Peyer's patch (tissue), 4 donors: ENCODE measurements around the gene UGT1A6. TPM values are rescaled to one million over a fixed set of nuclear protein-coding genes. Genes with fewer than 3 reads are reported as not detected.

Experiments used
- DNase-seq, 3 donors: peaks; one replicate each; pipeline ENCODE4 v3.0.0-alpha.2; 2017 to 2019
- H3K27ac ChIP-seq, 4 donors: fragments of 200-600 bp; sonication (generic); one replicate each; pipeline ENCODE4 v1.5.1; 2016 to 2019
- H3K27me3 ChIP-seq, 2 donors: fragments of 200-600 bp; sonication (generic); one replicate each; pipeline ENCODE4 v1.5.1; 2019
- H3K36me3 ChIP-seq, 3 donors: fragments of 200-600 bp; sonication (generic); one replicate each; pipeline ENCODE4 v1.5.1; 2016 to 2019
- H3K4me1 ChIP-seq, 4 donors: fragments of 200-600 bp; sonication (generic); one replicate each; pipeline ENCODE4 v1.5.1; 2016 to 2019
- H3K4me3 ChIP-seq, 4 donors: fragments of 200-600 bp; sonication (generic); 1 replicate in 3 of 4; 2 replicates in 1 of 4; pipeline ENCODE4 v1.5.1; 2016 to 2019; ENCODE audit warnings: mild to moderate bottlenecking in 1 of 4
- H3K9me3 ChIP-seq, 4 donors: fragments of 200-600 bp; sonication (generic); one replicate each; pipeline ENCODE4 v1.5.1; 2016 to 2019; ENCODE audit warnings: mild to moderate bottlenecking in 1 of 4
- POLR2A ChIP-seq, 2 donors: fragments of 450-650 bp; IDR thresholded peaks; one replicate each; pipeline ENCODE4 v1.5.1; 2017; ENCODE audit warnings: antibody characterized with exemption in 2 of 2, mild to moderate bottlenecking in 2 of 2, moderate library complexity in 2 of 2
- total RNA-seq, 4 donors: library from RNA; depleted of rRNA; stranded (reverse); fragments of >200 nt; gene quantifications; one replicate each; pipeline ENCODE4 v1.1.0, GENCODE V29; 2016
- TF ChIP-seq, protein P1 (sequence below), 6 experiments: fragments of 450-650 bp in 4 of 6; fragments of 200-600 bp in 2 of 6; sonication (generic) in 1 of 6; IDR thresholded peaks; one replicate each; pipeline ENCODE4 v1.5.1; 2017 to 2019; ENCODE audit warnings: antibody characterized with exemption in 6 of 6, mild to moderate bottlenecking in 3 of 6, moderate library complexity in 1 of 6

UGT1A6 gene
- total RNA-seq, 4 donors from 2014 or later: 37.7 to 57.4 (median 46.0) TPM; not detected in 1

DNA sequence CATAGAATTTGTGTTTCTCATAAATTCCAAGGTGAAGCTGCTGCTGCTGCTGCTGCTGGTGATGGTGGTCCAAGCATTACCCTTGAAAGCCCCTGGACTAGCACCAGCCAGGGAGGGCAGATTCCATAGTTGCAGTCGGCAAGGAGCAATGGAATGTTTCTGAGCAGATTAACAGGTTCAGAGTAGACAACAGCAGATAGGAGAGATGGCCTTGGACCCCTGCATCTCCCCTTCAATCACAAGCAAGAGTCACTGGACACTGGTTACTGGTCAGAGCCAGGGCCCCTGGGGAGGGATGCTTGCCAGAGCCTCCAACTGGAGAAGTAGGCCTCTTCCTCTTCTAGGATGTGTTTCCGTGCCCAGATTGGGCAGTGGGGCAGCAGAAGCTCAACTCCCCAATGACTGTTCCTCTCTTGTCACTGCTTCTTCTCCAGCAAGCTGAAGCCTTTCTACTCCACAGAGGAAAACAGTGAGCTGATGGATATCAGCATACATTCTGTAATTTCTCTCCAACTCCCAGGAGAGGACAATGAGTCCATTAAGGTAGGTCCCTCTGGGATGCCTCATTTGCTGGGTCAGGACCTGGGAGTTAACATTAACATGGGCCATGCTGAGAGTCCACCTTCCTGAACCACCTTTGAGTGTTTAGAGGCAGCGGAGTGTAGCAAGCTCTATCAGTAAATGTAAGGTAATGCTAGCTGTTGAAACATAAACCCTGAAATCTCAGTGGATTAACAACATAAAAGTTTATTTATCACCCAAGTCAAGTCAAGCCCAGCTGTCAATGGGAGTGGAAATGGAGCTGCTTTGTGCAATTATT lies 120.8 kb downstream of the UGT1A6 start:
- Histone ChIP-seq H3K4me3 (no peak overlapping the region), H3K27ac (no peak overlapping the region), H3K4me1 (no peaks in the 10 kb centered on the region), H3K36me3 (no peaks in the 10 kb centered on the region), H3K27me3 (no peaks in the 10 kb centered on the region), H3K9me3 (no peaks in the 10 kb centered on the region)
- no peak for TF ChIP-seq POLR2A (IDR thresholded peaks at IDR 0.05)
- TF ChIP-seq, protein P1, sequence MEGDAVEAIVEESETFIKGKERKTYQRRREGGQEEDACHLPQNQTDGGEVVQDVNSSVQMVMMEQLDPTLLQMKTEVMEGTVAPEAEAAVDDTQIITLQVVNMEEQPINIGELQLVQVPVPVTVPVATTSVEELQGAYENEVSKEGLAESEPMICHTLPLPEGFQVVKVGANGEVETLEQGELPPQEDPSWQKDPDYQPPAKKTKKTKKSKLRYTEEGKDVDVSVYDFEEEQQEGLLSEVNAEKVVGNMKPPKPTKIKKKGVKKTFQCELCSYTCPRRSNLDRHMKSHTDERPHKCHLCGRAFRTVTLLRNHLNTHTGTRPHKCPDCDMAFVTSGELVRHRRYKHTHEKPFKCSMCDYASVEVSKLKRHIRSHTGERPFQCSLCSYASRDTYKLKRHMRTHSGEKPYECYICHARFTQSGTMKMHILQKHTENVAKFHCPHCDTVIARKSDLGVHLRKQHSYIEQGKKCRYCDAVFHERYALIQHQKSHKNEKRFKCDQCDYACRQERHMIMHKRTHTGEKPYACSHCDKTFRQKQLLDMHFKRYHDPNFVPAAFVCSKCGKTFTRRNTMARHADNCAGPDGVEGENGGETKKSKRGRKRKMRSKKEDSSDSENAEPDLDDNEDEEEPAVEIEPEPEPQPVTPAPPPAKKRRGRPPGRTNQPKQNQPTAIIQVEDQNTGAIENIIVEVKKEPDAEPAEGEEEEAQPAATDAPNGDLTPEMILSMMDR (IDR thresholded peaks at IDR 0.05): no peak
- DNase-seq: peak in 2 of 3 donors; percentile 15 to 17

DNA sequence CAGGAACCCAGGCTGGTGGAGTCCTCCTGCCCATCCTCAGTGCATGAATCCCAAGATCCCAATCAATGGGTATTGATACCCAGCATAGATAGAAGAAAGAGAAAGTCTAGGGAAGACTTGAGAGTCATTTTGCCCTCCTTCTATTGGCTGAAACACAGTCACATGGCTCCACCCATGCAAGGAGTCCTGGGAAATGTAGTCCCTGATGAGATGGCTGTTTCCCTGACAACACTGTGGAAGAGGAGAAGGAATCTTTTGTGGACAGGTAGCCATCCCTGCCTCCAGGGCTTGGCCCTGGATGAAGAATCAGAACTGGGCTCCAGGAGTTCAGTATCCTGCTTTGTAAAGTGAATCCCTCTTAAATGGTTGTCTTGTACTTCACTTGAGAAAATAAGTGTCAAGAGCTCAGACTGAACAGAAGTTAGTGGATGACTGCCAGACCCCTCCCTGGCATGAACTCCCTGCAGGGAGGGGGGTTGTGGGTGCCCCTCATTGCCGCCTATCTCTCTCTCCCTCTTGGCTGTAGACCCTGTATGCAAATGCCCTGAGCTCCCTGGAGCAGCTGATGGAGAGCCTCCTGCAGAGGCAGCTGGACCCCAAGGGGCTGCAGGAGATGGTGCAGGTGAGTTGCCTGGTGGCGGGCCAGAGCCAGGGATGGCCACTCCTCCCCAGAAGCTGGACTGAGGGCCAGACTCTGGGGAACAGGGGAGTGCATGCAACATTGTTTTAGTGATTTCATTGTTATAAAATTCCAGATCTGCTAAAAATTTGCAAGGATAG lies 121.6 kb downstream of the UGT1A6 start:
- H3K36me3 ChIP-seq: no peaks in the 10 kb centered on the region
- TF ChIP-seq, protein P1 (IDR thresholded peaks at IDR 0.05): no peak
- no peak for TF ChIP-seq POLR2A (IDR thresholded peaks at IDR 0.05)
- H3K4me3 ChIP-seq: no peak overlapping the region
- peak in 2 of 3 donors; percentile 27 to 35 for DNase-seq
- no peaks in the 10 kb centered on the region for H3K9me3 ChIP-seq
- no peaks in the 10 kb centered on the region for H3K4me1 ChIP-seq
- no peaks in the 10 kb centered on the region for H3K27me3 ChIP-seq
- no peak overlapping the region for H3K27ac ChIP-seq

DNA sequence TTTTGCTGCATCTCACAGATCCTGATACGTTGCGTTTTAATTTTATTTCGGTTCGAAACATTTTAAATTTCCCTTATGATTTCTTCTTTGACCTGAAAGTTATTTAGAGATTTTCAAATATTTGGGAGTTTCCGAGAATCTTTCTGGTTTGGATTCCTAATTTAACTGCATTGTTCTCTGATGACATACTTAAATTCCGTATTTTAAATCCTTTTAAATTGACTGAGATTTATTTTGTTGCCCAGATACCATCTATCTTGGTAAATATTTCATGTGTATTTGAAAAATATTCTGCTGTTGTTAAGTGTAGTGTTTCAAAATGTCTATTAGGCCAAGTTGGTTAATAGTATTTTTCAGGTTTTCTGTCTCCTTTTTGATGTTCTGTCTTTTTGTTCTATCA lies 123.2 kb downstream of the UGT1A6 start:
- no peaks in the 10 kb centered on the region for H3K36me3 ChIP-seq
- H3K27ac ChIP-seq: no peak overlapping the region
- no peak for TF ChIP-seq POLR2A (IDR thresholded peaks at IDR 0.05)
- TF ChIP-seq, protein P1 (IDR thresholded peaks at IDR 0.05): no peak
- H3K4me1 ChIP-seq: no peaks in the 10 kb centered on the region
- no peaks in the 10 kb centered on the region for H3K9me3 ChIP-seq
- H3K4me3 ChIP-seq: no peak overlapping the region
- no peak for DNase-seq
- H3K27me3 ChIP-seq: no peaks in the 10 kb centered on the region

DNA sequence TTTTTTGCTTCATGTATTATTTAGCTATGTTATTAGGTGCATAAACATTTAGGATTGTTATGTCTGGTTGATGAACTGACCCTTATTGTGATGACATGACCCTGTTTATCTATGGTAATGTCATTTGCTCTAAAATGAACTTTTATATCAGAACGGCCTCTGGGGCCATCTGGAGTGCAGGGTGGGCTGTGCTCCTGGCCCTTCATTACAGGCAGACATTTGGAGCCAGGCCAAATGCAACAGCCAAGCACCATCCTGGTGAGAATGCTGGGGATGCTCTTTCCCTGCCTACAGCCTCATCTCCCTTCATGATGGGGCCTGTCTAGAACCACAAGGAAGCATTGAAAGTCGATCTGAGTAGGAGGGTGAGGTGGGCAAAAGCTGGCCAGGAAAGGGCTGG lies 123.6 kb downstream of the UGT1A6 start:
- Histone ChIP-seq H3K27me3 (no peaks in the 10 kb centered on the region), H3K4me1 (no peaks in the 10 kb centered on the region), H3K36me3 (no peaks in the 10 kb centered on the region), H3K27ac (no peak overlapping the region), H3K9me3 (no peaks in the 10 kb centered on the region), H3K4me3 (no peak overlapping the region)
- TF ChIP-seq, protein P1 (IDR thresholded peaks at IDR 0.05): no peak
- no peak for TF ChIP-seq POLR2A (IDR thresholded peaks at IDR 0.05)
- DNase-seq: peak in 1 of 3 donors; percentile 21

DNA sequence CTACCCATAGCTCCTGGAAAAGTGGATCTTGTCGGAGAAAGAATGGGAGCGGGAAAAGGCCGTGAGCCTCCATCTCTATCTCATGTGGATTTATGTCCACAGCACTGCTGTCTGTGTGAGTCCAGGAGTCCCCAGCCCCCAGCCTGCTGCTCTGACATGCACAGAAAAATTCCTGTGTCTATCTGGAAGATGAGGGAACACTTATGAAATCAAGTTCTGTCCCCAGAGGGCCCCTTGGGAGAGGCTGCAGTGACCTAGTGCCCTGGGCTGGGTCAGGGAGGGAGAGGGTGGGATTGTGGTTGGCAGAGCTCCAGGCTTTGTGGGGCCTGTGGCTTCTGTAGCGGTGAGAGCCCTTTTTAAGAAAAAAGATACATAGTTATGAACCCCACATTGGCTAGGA lies 124.1 kb downstream of the UGT1A6 start:
- Histone ChIP-seq H3K27me3 (no peaks in the 10 kb centered on the region), H3K4me3 (no peak overlapping the region), H3K27ac (no peak overlapping the region), H3K36me3 (no peaks in the 10 kb centered on the region), H3K4me1 (no peaks in the 10 kb centered on the region), H3K9me3 (no peaks in the 10 kb centered on the region)
- peak in 2 of 3 donors; percentile 9 to 23 for DNase-seq
- TF ChIP-seq, protein P1 (IDR thresholded peaks at IDR 0.05): no peak
- no peak for TF ChIP-seq POLR2A (IDR thresholded peaks at IDR 0.05)
